SJSA1 (cell line): Measurements from ENCODE around the gene CDK19. TPM values are rescaled to one million over a fixed set of nuclear protein-coding genes. Genes with fewer than 3 reads are reported as not detected.
"Not testable (repeated sequence)": the region's sequence is repeated elsewhere in the genome, so short reads cannot be mapped to it uniquely, and the experiment has no call there.

ENCODE experiments used
- DNase-seq, 2 experiments: peaks; one replicate each; pipeline ENCODE4 v3.0.0-alpha.2; 2015 to 2020; ENCODE audit warnings: low spot score in 2 of 2, low read depth in 1 of 2
- H3K27ac ChIP-seq: fragments of 250-450 bp; sonication (Bioruptor Pico); 2 replicates; pipeline ENCODE4 v1.5.1; 2020; ENCODE audit warnings: mild to moderate bottlenecking, moderate library complexity
- H3K27me3 ChIP-seq: fragments of 250-450 bp; sonication (Bioruptor Pico); replicated peaks from 2 replicates; pipeline ENCODE4 v1.5.1; 2020; ENCODE audit warnings: mild to moderate bottlenecking, moderate library complexity
- H3K36me3 ChIP-seq: fragments of 250-450 bp; sonication (Bioruptor Pico); 2 replicates; pipeline ENCODE4 v1.5.1; 2020; ENCODE audit warnings: mild to moderate bottlenecking
- H3K4me1 ChIP-seq: fragments of 250-450 bp; sonication (Bioruptor Pico); replicated peaks from 2 replicates; pipeline ENCODE4 v1.6.1; 2021; ENCODE audit warnings: mild to moderate bottlenecking
- H3K4me3 ChIP-seq: fragments of 250-450 bp; sonication (Bioruptor Pico); 2 replicates; pipeline ENCODE4 v1.5.1; 2020; ENCODE audit warnings: mild to moderate bottlenecking
- H3K9me3 ChIP-seq: fragments of 250-450 bp; sonication (Bioruptor Pico); replicated peaks from 2 replicates; pipeline ENCODE4 v1.5.1; 2020; ENCODE audit warnings: mild to moderate bottlenecking
- total RNA-seq: library from RNA; depleted of rRNA; stranded (reverse); fragments of >200 nt; shearing (Covaris generic); gene quantifications from 2 replicates; pipeline ENCODE4 v1.2.3, GENCODE V29; 2014

Gene CDK19
- total RNA-seq, 1 experiment from 2014 or later: 13.7 TPM

GRCh38 chr6:110728501-110728900 lies 86.8 kb downstream of the CDK19 start:
- Histone ChIP-seq H3K27me3 (no peaks in the 10 kb centered on the region), H3K4me3 (no peak overlapping the region), H3K9me3 (no peaks in the 10 kb centered on the region), H3K4me1 (no peaks in the 10 kb centered on the region; the same call in 1 of the 2 replicates), H3K27ac (no peak overlapping the region), H3K36me3 (no peaks in the 10 kb centered on the region)
- no peak for DNase-seq

- Histone ChIP-seq H3K27me3 (no peaks in the 10 kb centered on the region), H3K4me3 (no peak overlapping the region), H3K9me3 (no peaks in the 10 kb centered on the region), H3K4me1 (no peaks in the 10 kb centered on the region; the same call in 1 of the 2 replicates), H3K27ac (no peak overlapping the region), H3K36me3 (no peaks in the 10 kb centered on the region)
- no peak for DNase-seq
Measured at GRCh38 chr6:110723017-110723416, 92.3 kb downstream of the CDK19 start.

- Histone ChIP-seq H3K27me3 (no peaks in the 10 kb centered on the region), H3K27ac (no peak overlapping the region), H3K9me3 (no peaks in the 10 kb centered on the region), H3K4me1 (no peaks in the 10 kb centered on the region), H3K4me3 (no peak overlapping the region), H3K36me3 (no peaks in the 10 kb centered on the region)
- DNase-seq: no peak
Measured at GRCh38 chr6:110720066-110720465, 95.2 kb downstream of the CDK19 start.

- not testable (repeated sequence) for H3K36me3 ChIP-seq, H3K4me1 ChIP-seq, H3K27ac ChIP-seq, H3K9me3 ChIP-seq, H3K27me3 ChIP-seq, DNase-seq, H3K4me3 ChIP-seq
Measured at GRCh38 chr6:110719601-110720000, 95.7 kb downstream of the CDK19 start.

- peaks cover 8% of the 10 kb centered on the region for H3K4me1 ChIP-seq
- peak overlapping the region; percentile 27; the same call in 1 of the 2 replicates for H3K27ac ChIP-seq
- H3K9me3 ChIP-seq: no peaks in the 10 kb centered on the region
- H3K4me3 ChIP-seq: no peak overlapping the region
- H3K36me3 ChIP-seq: no peaks in the 10 kb centered on the region
- H3K27me3 ChIP-seq: no peaks in the 10 kb centered on the region
- peak in 1 of 2 experiments; percentile 31 for DNase-seq
Measured at GRCh38 chr6:110714143-110714542, 101.1 kb downstream of the CDK19 start.

- Histone ChIP-seq H3K36me3 (no peaks in the 10 kb centered on the region), H3K9me3 (no peaks in the 10 kb centered on the region), H3K27ac (no peak overlapping the region), H3K27me3 (no peaks in the 10 kb centered on the region), H3K4me3 (no peak overlapping the region), H3K4me1 (peaks cover 13% of the 10 kb centered on the region)
- DNase-seq: no peak
Measured at GRCh38 chr6:110712238-110712637, 103.0 kb downstream of the CDK19 start.

GRCh38 chr6:110710115-110710514 lies 105.2 kb downstream of the CDK19 start:
- no peaks in the 10 kb centered on the region for H3K36me3 ChIP-seq
- no peak overlapping the region for H3K27ac ChIP-seq
- no peak for DNase-seq
- H3K4me1 ChIP-seq: peaks cover 13% of the 10 kb centered on the region
- H3K9me3 ChIP-seq: no peaks in the 10 kb centered on the region
- H3K27me3 ChIP-seq: no peaks in the 10 kb centered on the region
- H3K4me3 ChIP-seq: no peak overlapping the region

GRCh38 chr6:110708295-110708950 lies 106.8 kb downstream of the CDK19 start:
- H3K27me3 ChIP-seq: no peaks in the 10 kb centered on the region
- no peak overlapping the region for H3K4me3 ChIP-seq
- H3K27ac ChIP-seq: no peak overlapping the region
- DNase-seq: no peak
- H3K9me3 ChIP-seq: no peaks in the 10 kb centered on the region
- no peaks in the 10 kb centered on the region for H3K36me3 ChIP-seq
- peaks cover 4% of the 10 kb centered on the region for H3K4me1 ChIP-seq

- Histone ChIP-seq H3K4me3 (no peak overlapping the region), H3K9me3 (no peaks in the 10 kb centered on the region), H3K27ac (no peak overlapping the region), H3K27me3 (no peaks in the 10 kb centered on the region), H3K4me1 (peaks cover 4% of the 10 kb centered on the region), H3K36me3 (no peaks in the 10 kb centered on the region)
- DNase-seq: no peak
Measured at GRCh38 chr6:110705543-110705942, 109.7 kb downstream of the CDK19 start.

GRCh38 chr6:110703906-110704594 lies 111.2 kb downstream of the CDK19 start:
- H3K27ac ChIP-seq: no peak overlapping the region
- no peaks in the 10 kb centered on the region for H3K27me3 ChIP-seq
- no peaks in the 10 kb centered on the region for H3K36me3 ChIP-seq
- DNase-seq: no peak
- no peaks in the 10 kb centered on the region for H3K9me3 ChIP-seq
- no peak overlapping the region for H3K4me3 ChIP-seq
- H3K4me1 ChIP-seq: peaks cover 4% of the 10 kb centered on the region

- Histone ChIP-seq H3K9me3 (no peaks in the 10 kb centered on the region), H3K4me1 (no peaks in the 10 kb centered on the region), H3K27me3 (no peaks in the 10 kb centered on the region), H3K27ac (no peak overlapping the region), H3K36me3 (no peaks in the 10 kb centered on the region), H3K4me3 (no peak overlapping the region)
- DNase-seq: no peak
Measured at GRCh38 chr6:110703010-110703905, 112.0 kb downstream of the CDK19 start.

GRCh38 chr6:110699780-110700179 lies 115.5 kb downstream of the CDK19 start:
- Histone ChIP-seq H3K4me3 (no peak overlapping the region), H3K9me3 (no peaks in the 10 kb centered on the region), H3K27ac (no peak overlapping the region), H3K36me3 (no peaks in the 10 kb centered on the region), H3K4me1 (no peaks in the 10 kb centered on the region), H3K27me3 (no peaks in the 10 kb centered on the region)
- no peak for DNase-seq

GRCh38 chr6:110693994-110694393 lies 121.3 kb downstream of the CDK19 start:
- H3K27me3 ChIP-seq: no peaks in the 10 kb centered on the region
- H3K4me1 ChIP-seq: no peaks in the 10 kb centered on the region
- H3K27ac ChIP-seq: no peak overlapping the region
- no peaks in the 10 kb centered on the region for H3K36me3 ChIP-seq
- H3K9me3 ChIP-seq: no peaks in the 10 kb centered on the region
- DNase-seq: no peak
- no peak overlapping the region for H3K4me3 ChIP-seq

- H3K9me3 ChIP-seq: no peaks in the 10 kb centered on the region
- no peak for DNase-seq
- no peaks in the 10 kb centered on the region for H3K27me3 ChIP-seq
- no peak overlapping the region for H3K27ac ChIP-seq
- H3K4me3 ChIP-seq: no peak overlapping the region
- no peaks in the 10 kb centered on the region for H3K36me3 ChIP-seq
- no peaks in the 10 kb centered on the region for H3K4me1 ChIP-seq
Measured at GRCh38 chr6:110693296-110693695, 122.0 kb downstream of the CDK19 start.
